ENCODE results near the gene MTHFR. TPM values are rescaled to one million over a fixed set of nuclear protein-coding genes. Genes with fewer than 3 reads are reported as not detected.

MTHFR gene
- total RNA-seq, 2 donors from 2014 or later, result 26.4 to 30.1 TPM

GRCh38 chr1:11826946-11827345 lies 21.2 kb upstream of the MTHFR start:
- 86 to 92% methylated on average over 4 to 9 of the region's 9 CpGs for WGBS, 2 donors
- no peak for TF ChIP-seq POLR2A (IDR thresholded peaks at IDR 0.05)
- TF ChIP-seq CTCF (IDR thresholded peaks at IDR 0.05), result no peak
- Histone ChIP-seq H3K9me3 (no peaks in the 10 kb centered on the region), H3K27ac (no peak overlapping the region), H3K4me3 (no peak overlapping the region), H3K4me1 (no peaks in the 10 kb centered on the region), H3K36me3 (replicated peaks in 1 of 2; ENCODE audit: insufficient read depth in 1 of 2, low read depth in 2 of 2) (peaks cover 5 to 23% of the 10 kb centered on the region in 2 donors), H3K27me3 (no peaks in the 10 kb centered on the region)
- intact Hi-C loops (cut with DNase I), result no loop called here
- DNase-seq, result no peak
- ATAC-seq, result no peak

GRCh38 chr1:11825131-11825530 lies 19.4 kb upstream of the MTHFR start:
- peaks cover 5 to 21% of the 10 kb centered on the region in 2 donors for H3K36me3 ChIP-seq (replicated peaks in 1 of 2; ENCODE audit: insufficient read depth in 1 of 2, low read depth in 2 of 2)

DNA sequence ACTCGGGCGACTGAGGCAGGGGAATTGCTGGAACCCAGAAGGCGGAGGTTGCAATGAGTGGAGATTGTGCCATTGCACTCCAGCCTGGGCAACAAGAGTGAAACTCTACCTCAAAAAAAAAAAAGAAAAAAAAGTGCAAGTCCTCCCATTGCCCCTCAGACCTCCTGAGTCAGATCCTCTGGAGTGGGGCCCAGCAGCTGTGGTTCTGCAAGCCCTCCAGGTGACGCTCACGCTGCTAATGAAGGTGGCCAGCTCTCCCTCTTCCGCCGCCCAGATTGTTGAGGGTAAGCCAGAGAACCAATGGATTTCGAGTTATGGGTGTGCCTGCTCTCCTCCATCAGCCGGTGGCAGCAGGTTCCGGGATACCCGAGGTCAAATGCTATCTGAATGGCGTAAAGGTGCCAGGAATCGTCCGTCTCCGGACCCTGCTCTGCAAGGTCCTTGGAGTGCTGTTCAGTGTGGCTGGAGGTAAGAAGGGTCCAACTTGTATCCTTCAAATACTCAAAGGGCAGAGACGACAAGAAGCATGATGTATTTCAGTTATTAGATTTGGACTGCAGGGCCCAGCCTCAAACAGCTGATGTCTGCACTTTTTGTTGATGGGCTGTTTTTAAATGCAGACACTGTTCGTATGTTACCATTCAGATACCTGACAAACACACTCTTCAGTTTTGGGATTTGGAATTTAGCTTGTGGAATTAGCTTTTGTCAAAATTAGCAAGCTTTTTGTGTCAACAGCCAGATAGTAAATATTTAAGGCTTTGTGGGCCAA lies 17.8 kb upstream of the MTHFR start:
- no peaks in the 10 kb centered on the region for H3K27me3 ChIP-seq
- intact Hi-C loops (cut with DNase I), result no loop called here
- no peak overlapping the region for H3K27ac ChIP-seq
- peaks cover 5 to 11% of the 10 kb centered on the region in 2 donors for H3K36me3 ChIP-seq (replicated peaks in 1 of 2; ENCODE audit: insufficient read depth in 1 of 2, low read depth in 2 of 2)
- H3K9me3 ChIP-seq, result no peaks in the 10 kb centered on the region
- DNase-seq, result no peak
- H3K4me3 ChIP-seq, result no peak overlapping the region
- no peak for TF ChIP-seq POLR2A (IDR thresholded peaks at IDR 0.05)
- no peak for TF ChIP-seq CTCF (IDR thresholded peaks at IDR 0.05)
- 85 to 87% methylated on average over 16 to 17 of the region's 17 CpGs for WGBS, 2 donors
- H3K4me1 ChIP-seq, result no peaks in the 10 kb centered on the region
- no peak for ATAC-seq

More at GRCh38 chr1:11825131-11825530, 19.4 kb upstream of the MTHFR start:
- Histone ChIP-seq H3K4me3 (no peak overlapping the region), H3K27me3 (no peaks in the 10 kb centered on the region), H3K27ac (no peak overlapping the region), H3K9me3 (no peaks in the 10 kb centered on the region), H3K4me1 (no peaks in the 10 kb centered on the region)
- no peak for ATAC-seq
- WGBS, 2 donors, result 90 to 93% methylated on average over 7 of the region's 7 CpGs
- no peak for TF ChIP-seq CTCF (IDR thresholded peaks at IDR 0.05)
- no peak for TF ChIP-seq POLR2A (IDR thresholded peaks at IDR 0.05)
- intact Hi-C loops (cut with DNase I), result no loop called here
- no peak for DNase-seq

DNA sequence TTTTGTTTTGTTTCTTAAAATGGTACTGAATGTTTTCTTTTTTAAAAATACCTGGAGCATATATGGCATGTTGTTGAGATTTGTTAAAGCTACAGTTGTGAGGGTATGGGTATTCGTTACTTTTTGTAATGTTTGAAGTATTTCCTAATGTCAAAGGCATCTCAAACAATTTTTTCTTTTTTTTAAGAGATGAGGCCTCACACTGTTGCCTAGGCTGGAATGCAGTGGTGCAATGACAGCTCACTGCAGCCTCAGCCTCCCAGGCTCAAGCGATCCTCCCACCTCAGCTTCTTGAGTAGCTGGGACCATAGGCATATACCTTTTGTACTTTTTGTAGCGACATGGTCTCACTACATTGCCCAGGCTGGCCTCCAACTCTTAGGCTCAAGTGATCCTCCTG lies 16.3 kb upstream of the MTHFR start:
- 85 to 89% methylated on average over 3 of the region's 3 CpGs for WGBS, 2 donors
- no peak for TF ChIP-seq POLR2A (IDR thresholded peaks at IDR 0.05)
- no peak for TF ChIP-seq CTCF (IDR thresholded peaks at IDR 0.05)
- intact Hi-C loops (cut with DNase I), result no loop called here
- peaks cover 0 to 7% of the 10 kb centered on the region in 2 donors for H3K36me3 ChIP-seq (replicated peaks in 1 of 2; ENCODE audit: insufficient read depth in 1 of 2, low read depth in 2 of 2)
- ATAC-seq (no peak), DNase-seq (no peak)
- H3K4me1 ChIP-seq, result no peaks in the 10 kb centered on the region
- H3K4me3 ChIP-seq, result no peak overlapping the region
- H3K9me3 ChIP-seq, result no peaks in the 10 kb centered on the region
- H3K27ac ChIP-seq, result no peak overlapping the region
- H3K27me3 ChIP-seq, result no peaks in the 10 kb centered on the region

DNA sequence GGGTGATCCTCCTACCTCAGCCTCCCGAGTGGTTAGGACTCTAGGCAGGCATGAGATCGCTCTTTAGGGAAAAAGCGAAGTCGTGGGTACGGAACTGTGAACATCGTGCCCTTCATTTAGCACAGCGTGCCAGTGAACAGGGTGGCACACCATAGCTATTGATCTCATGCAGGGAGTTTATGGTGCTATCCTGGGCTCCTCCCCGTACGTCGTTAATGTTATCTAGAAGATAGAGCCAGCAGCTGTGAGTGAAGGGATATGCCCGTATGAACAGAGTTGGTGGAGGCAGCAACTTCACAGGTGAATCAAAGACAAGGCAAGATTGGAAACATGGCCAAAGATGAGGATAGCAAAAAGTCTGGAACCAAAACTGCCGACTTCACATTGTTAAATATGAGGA lies 11.4 kb upstream of the MTHFR start:
- WGBS, 2 donors, result 83% methylated on average over 12 of the region's 12 CpGs
- no peaks in the 10 kb centered on the region for H3K27me3 ChIP-seq
- ATAC-seq (no peak), DNase-seq (no peak)
- TF ChIP-seq POLR2A (IDR thresholded peaks at IDR 0.05) (no peak), CTCF (IDR thresholded peaks at IDR 0.05) (no peak)
- intact Hi-C loops (cut with DNase I), result no loop called here
- H3K4me1 ChIP-seq, result no peaks in the 10 kb centered on the region
- peaks cover 4 to 18% of the 10 kb centered on the region in 2 donors for H3K36me3 ChIP-seq (replicated peaks in 1 of 2; ENCODE audit: insufficient read depth in 1 of 2, low read depth in 2 of 2)
- no peak overlapping the region for H3K27ac ChIP-seq
- H3K9me3 ChIP-seq, result no peaks in the 10 kb centered on the region
- H3K4me3 ChIP-seq, result no peak overlapping the region
